ENCODE results near the gene UQCR10.

- TF ChIP-seq CTCF (IDR thresholded peaks at IDR 0.05; ENCODE audit: borderline replicate concordance, extremely low read depth, low read length, poor library complexity, severe bottlenecking) (no peak), EZH2 (IDR thresholded peaks at IDR 0.05; ENCODE audit: borderline replicate concordance, low read depth, low read length, severe bottlenecking) (no peak)
Measured at GRCh38 chr22:29816539-29816938, 49.4 kb downstream of the UQCR10 start.

All from DND-41 (cell line).